HT-29 (cell line): ENCODE data around the gene C2. TPM values are rescaled to one million over a fixed set of nuclear protein-coding genes. Genes with fewer than 3 reads are reported as not detected.
"Not testable (repeated sequence)": the region's sequence is repeated elsewhere in the genome, so short reads cannot be mapped to it uniquely, and the experiment has no call there.

Experiments used
- DNase-seq: peaks from one replicate; pipeline ENCODE4 v3.0.0-alpha.2; 2015; ENCODE audit warnings: low spot score
- small RNA-seq: library from RNA; depleted of rRNA; stranded (forward); fragments of <200 nt; gene quantifications from one replicate; pipeline ENCODE3, GENCODE V24; 2014
- total RNA-seq: library from RNA; depleted of rRNA; stranded (reverse); fragments of >200 nt; shearing (Covaris generic); gene quantifications from 2 replicates; pipeline ENCODE4 v1.2.3, GENCODE V29; 2014; rRNA removed

Gene C2
- total RNA-seq, 1 experiment from 2014 or later: 0.28 TPM

DNA sequence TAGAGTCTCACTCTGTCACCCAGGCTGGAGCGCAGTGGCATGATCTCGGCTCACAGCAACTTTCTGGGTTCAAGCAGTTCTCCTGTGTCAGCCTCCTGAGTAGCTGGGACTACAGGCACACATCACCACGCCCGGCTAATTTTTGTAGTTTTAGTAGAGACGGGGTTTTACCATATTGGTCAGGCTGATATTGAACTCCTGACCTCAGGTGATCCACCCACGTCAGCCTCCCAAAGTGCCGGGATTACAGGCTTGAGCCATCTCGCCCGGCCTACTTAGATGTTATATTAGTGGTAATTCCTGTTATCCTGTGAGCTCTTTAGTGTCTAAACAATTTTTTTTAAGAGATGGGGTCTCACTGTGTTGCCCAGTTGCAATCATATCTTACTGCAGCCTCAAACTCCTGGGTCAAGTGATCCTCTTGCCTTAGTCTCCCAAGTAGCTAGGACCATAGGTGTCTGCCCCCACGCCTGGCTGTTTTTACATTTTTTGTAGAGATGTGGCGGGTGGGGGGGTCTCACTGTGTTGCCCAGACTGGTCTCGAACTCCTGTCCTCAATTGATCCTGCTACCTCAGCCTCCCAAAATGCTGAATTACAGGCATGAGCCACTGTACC lies 50.4 kb downstream of the C2 start:
- no peak for DNase-seq

- DNase-seq: no peak
Observed at GRCh38 chr6:31978831-31979230, 51.3 kb downstream of the C2 start.

- DNase-seq: no peak
Observed at GRCh38 chr6:31979238-31979898, 51.9 kb downstream of the C2 start.

- not testable (repeated sequence) for DNase-seq
Observed at GRCh38 chr6:31980195-31980876, 52.8 kb downstream of the C2 start.

GRCh38 chr6:31980998-31981397 lies 53.5 kb downstream of the C2 start:
- DNase-seq: not testable (repeated sequence)

DNA sequence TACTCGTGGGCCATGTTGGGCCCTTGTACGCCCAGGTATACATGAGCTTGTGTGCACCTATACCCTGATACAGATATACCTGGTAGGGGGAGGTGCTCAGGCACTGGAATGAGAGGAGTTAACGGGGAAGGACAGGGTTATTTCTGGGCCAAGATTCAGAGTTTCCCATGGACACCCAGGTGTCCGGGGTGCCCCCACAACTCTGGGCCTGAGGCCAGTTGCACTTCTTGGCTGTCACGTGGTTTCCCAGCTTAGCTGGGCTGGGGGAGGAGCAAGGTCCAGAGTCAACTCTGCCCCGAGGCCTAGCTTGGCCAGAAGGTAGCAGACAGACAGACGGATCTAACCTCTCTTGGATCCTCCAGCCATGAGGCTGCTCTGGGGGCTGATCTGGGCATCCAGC lies 54.2 kb downstream of the C2 start, which contains the start of gene C4A:
Gene C4A, plus strand, starts transcription at position 314 of the 400 bp plus-strand sequence. Its CDS starts 51 bp downstream, at position 365.
- not testable (repeated sequence) for DNase-seq

DNA sequence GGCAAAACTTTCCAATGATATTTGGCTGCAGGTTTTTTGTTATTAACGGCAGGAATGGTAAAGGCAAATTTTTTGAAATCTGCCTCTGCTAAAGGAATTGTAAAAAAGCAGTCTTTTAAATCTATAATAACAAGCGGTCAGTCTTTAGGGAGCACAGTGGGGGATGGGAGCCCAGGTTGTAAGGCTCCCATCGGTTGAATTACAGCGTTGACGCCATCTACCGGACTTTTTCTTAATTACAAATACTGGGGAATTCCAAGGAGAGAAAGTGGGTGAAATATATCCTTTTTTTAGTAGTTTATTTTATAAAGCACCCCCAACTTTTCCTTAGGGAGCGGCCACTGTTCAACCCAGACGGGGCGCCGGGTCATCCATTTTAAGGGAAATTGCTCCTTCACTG lies 61.8 kb downstream of the C2 start:
- DNase-seq: not testable (repeated sequence)

GRCh38 chr6:31994421-31994820 lies 66.9 kb downstream of the C2 start:
- not testable (repeated sequence) for DNase-seq

Small RNA genes within 50 kb of the gene (small RNA-seq; reads per million reads assigned to genes)
- gene AL645922.1: not detected

Other genes starting within 250 kb of the C2 start
- gene LY6G5C, start 246.7 kb upstream of the C2 start, total RNA-seq: 0.76 and 2.1 TPM in 2 replicates
- 32.5 and 37.9 TPM in 2 replicates for gene ABHD16A, start 224.4 kb upstream of the C2 start, total RNA-seq
- not detected in 2 replicates for gene LY6G6F, start 220.9 kb upstream of the C2 start, total RNA-seq
- not detected in 2 replicates for gene LY6G6D, start 212.4 kb upstream of the C2 start, total RNA-seq
- not detected in 2 replicates for gene LY6G6C, start 206.0 kb upstream of the C2 start, total RNA-seq
- gene MPIG6B, start 204.3 kb upstream of the C2 start, total RNA-seq: 0.18 TPM in 1 of 2 replicates, not detected in the other
- 107 and 116 TPM in 2 replicates for gene DDAH2, start 198.4 kb upstream of the C2 start, total RNA-seq
- 914 and 960 TPM in 2 replicates for gene CLIC1, start 191.2 kb upstream of the C2 start, total RNA-seq
- gene MSH5, start 187.7 kb upstream of the C2 start, total RNA-seq: 19.6 and 20.9 TPM in 2 replicates
- gene SAPCD1, start 165.1 kb upstream of the C2 start, total RNA-seq: 6.3 and 11.6 TPM in 2 replicates
- 5.6 and 11.2 TPM in 2 replicates for gene VWA7, start 150.4 kb upstream of the C2 start, total RNA-seq
- gene VARS1, start 132.0 kb upstream of the C2 start, total RNA-seq: 128 and 138 TPM in 2 replicates
- 77.4 and 93.6 TPM in 2 replicates for gene LSM2, start 120.8 kb upstream of the C2 start, total RNA-seq
- gene HSPA1L, start 112.4 kb upstream of the C2 start, total RNA-seq: 0.64 and 1.3 TPM in 2 replicates
- gene HSPA1A, start 112.2 kb upstream of the C2 start, total RNA-seq: 379 and 403 TPM in 2 replicates
- gene HSPA1B, start 100.0 kb upstream of the C2 start, total RNA-seq: 655 TPM in 2 replicates
- 82.3 and 87.1 TPM in 2 replicates for gene NEU1, start 64.9 kb upstream of the C2 start, total RNA-seq
- 101 and 124 TPM in 2 replicates for gene SLC44A4, start 48.7 kb upstream of the C2 start, total RNA-seq
- 85.9 and 98.5 TPM in 2 replicates for gene EHMT2, start 30.0 kb upstream of the C2 start, total RNA-seq
- 12.6 and 13.6 TPM in 2 replicates for gene ZBTB12, start 25.6 kb upstream of the C2 start, total RNA-seq
- 2.0 and 2.6 TPM in 2 replicates for gene CFB, start 18.4 kb downstream of the C2 start, total RNA-seq
- 85.4 and 103 TPM in 2 replicates for gene NELFE, start 31.3 kb downstream of the C2 start, total RNA-seq
- gene SKIC2, start 31.5 kb downstream of the C2 start, total RNA-seq: 62.5 and 66.2 TPM in 2 replicates
- gene DXO, start 44.4 kb downstream of the C2 start, total RNA-seq: 54.8 and 61.6 TPM in 2 replicates
- gene C4A, start 54.3 kb downstream of the C2 start, total RNA-seq: 0.57 and 1.9 TPM in 2 replicates
- 1.4 and 1.9 TPM in 2 replicates for gene C4B, start 87.1 kb downstream of the C2 start, total RNA-seq
- gene CYP21A2, start 110.7 kb downstream of the C2 start, total RNA-seq: not detected in 2 replicates
- 0.03 TPM in 1 of 2 replicates, not detected in the other for gene TNXB, start 181.6 kb downstream of the C2 start, total RNA-seq
- gene ATF6B, start 200.5 kb downstream of the C2 start, total RNA-seq: 55.7 and 60.0 TPM in 2 replicates
- gene FKBPL, start 202.6 kb downstream of the C2 start, total RNA-seq: 5.2 and 7.4 TPM in 2 replicates
- not detected in 2 replicates for gene PRRT1, start 224.2 kb downstream of the C2 start, total RNA-seq
- 19.7 and 56.2 TPM in 2 replicates for gene PPT2, start 226.4 kb downstream of the C2 start, total RNA-seq
- 4.5 and 6.6 TPM in 2 replicates for gene EGFL8, start 236.9 kb downstream of the C2 start, total RNA-seq
- gene AGPAT1, start 248.4 kb downstream of the C2 start, total RNA-seq: 48.6 and 52.8 TPM in 2 replicates